H7 (cell line): ENCODE data around the gene ODF2. TPM values are rescaled to one million over a fixed set of nuclear protein-coding genes. Genes with fewer than 3 reads are reported as not detected.
"Not testable (repeated sequence)": the region's sequence is repeated elsewhere in the genome, so short reads cannot be mapped to it uniquely, and the experiment has no call there.

Experiments used
- DNase-seq: peaks from one replicate; pipeline ENCODE4 v3.0.0; 2012
- H3K27me3 ChIP-seq: 2 replicates; pipeline ENCODE4 v1.6.0; 2011; ENCODE audit warnings: mild to moderate bottlenecking, low read length; ENCODE audit not compliant: control insufficient read depth, insufficient read depth
- H3K36me3 ChIP-seq: replicated peaks from 2 replicates; pipeline ENCODE4 v1.5.1; 2011; ENCODE audit warnings: low read length; ENCODE audit not compliant: control insufficient read depth, insufficient read depth
- H3K4me3 ChIP-seq: 2 replicates; pipeline ENCODE4 v1.5.1; 2011; ENCODE audit warnings: low read depth, mild to moderate bottlenecking, control low read depth, low read length, moderate library complexity; ENCODE audit not compliant: insufficient read depth
- total RNA-seq: library from RNA; depleted of rRNA; stranded (reverse); fragments of >200 nt; shearing (Covaris generic); gene quantifications from 2 replicates; pipeline ENCODE4 v1.2.3, GENCODE V29; 2014; rRNA removed

ODF2 gene
- 12.0 and 15.8 TPM in 2 replicates for total RNA-seq

- H3K36me3 ChIP-seq = peaks cover 4% of the 10 kb centered on the region
- peak; percentile 100 for DNase-seq
- H3K4me3 ChIP-seq = peak within 1 kb of the TSS; percentile 79
- peaks cover 42% of the 10 kb centered on the region for H3K27me3 ChIP-seq
Observed at GRCh38 chr9:128455849-128456612, at the start of gene ODF2. Gene ODF2, plus strand, starts transcription at chr9:128456006. Its CDS starts 86 bp downstream, at chr9:128456092.

- Histone ChIP-seq H3K27me3 (peaks cover 65% of the 10 kb centered on the region), H3K4me3 (no peak overlapping the region), H3K36me3 (no peaks in the 10 kb centered on the region)
- no peak for DNase-seq
Observed at GRCh38 chr9:128406848-128407391, 48.9 kb upstream of the ODF2 start.

GRCh38 chr9:128408963-128409431 lies 46.8 kb upstream of the ODF2 start:
- peak; percentile 86 for DNase-seq
- Histone ChIP-seq H3K4me3 (no peak overlapping the region), H3K36me3 (no peaks in the 10 kb centered on the region), H3K27me3 (peaks cover 65% of the 10 kb centered on the region)

- Histone ChIP-seq H3K36me3 (no peaks in the 10 kb centered on the region), H3K27me3 (peaks cover 60% of the 10 kb centered on the region), H3K4me3 (no peak overlapping the region)
- peak; percentile 56 for DNase-seq
Observed at GRCh38 chr9:128409450-128409849, 46.4 kb upstream of the ODF2 start.

- peak; percentile 74 for DNase-seq
Observed at GRCh38 chr9:128409978-128410377, 45.8 kb upstream of the ODF2 start.

GRCh38 chr9:128411364-128412119 lies 44.3 kb upstream of the ODF2 start:
- no peaks in the 10 kb centered on the region for H3K36me3 ChIP-seq
- no peak overlapping the region for H3K4me3 ChIP-seq
- DNase-seq = no peak
- peaks cover 47% of the 10 kb centered on the region for H3K27me3 ChIP-seq

More at GRCh38 chr9:128409978-128410377, 45.8 kb upstream of the ODF2 start:
- no peaks in the 10 kb centered on the region for H3K36me3 ChIP-seq
- peaks cover 57% of the 10 kb centered on the region for H3K27me3 ChIP-seq
- no peak overlapping the region for H3K4me3 ChIP-seq

GRCh38 chr9:128412120-128412790 lies 43.6 kb upstream of the ODF2 start:
- H3K36me3 ChIP-seq = no peaks in the 10 kb centered on the region
- peak; percentile 95 for DNase-seq
- H3K27me3 ChIP-seq = peaks cover 46% of the 10 kb centered on the region
- H3K4me3 ChIP-seq = no peak overlapping the region

GRCh38 chr9:128413728-128414127 lies 42.1 kb upstream of the ODF2 start:
- peaks cover 41% of the 10 kb centered on the region for H3K27me3 ChIP-seq
- peak; percentile 9 for DNase-seq
- H3K36me3 ChIP-seq, H3K4me3 ChIP-seq: not testable (repeated sequence)

- DNase-seq = peak; percentile 58
- H3K36me3 ChIP-seq = no peaks in the 10 kb centered on the region
- no peak overlapping the region for H3K4me3 ChIP-seq
- H3K27me3 ChIP-seq = peaks cover 42% of the 10 kb centered on the region
Observed at GRCh38 chr9:128414461-128414860, 41.3 kb upstream of the ODF2 start.

- Histone ChIP-seq H3K4me3 (no peak overlapping the region), H3K27me3 (peaks cover 42% of the 10 kb centered on the region), H3K36me3 (no peaks in the 10 kb centered on the region)
- peak; percentile 16 for DNase-seq
Observed at GRCh38 chr9:128415281-128415680, 40.5 kb upstream of the ODF2 start.

- peak; percentile 18 for DNase-seq
- Histone ChIP-seq H3K36me3 (no peaks in the 10 kb centered on the region), H3K27me3 (peaks cover 40% of the 10 kb centered on the region), H3K4me3 (no peak overlapping the region)
Observed at GRCh38 chr9:128416014-128416413, 39.8 kb upstream of the ODF2 start.

- Histone ChIP-seq H3K27me3 (peaks cover 41% of the 10 kb centered on the region), H3K36me3 (no peaks in the 10 kb centered on the region), H3K4me3 (no peak overlapping the region)
- peak; percentile 26 for DNase-seq
Observed at GRCh38 chr9:128416432-128417019, 39.3 kb upstream of the ODF2 start.

- peaks cover 33% of the 10 kb centered on the region for H3K27me3 ChIP-seq
- peak overlapping the region; percentile 78 for H3K4me3 ChIP-seq
- no peaks in the 10 kb centered on the region for H3K36me3 ChIP-seq
- peak; percentile 66 for DNase-seq
Observed at GRCh38 chr9:128419061-128419925, 36.5 kb upstream of the ODF2 start.
